Cerebellar nuclear complex (tissue), 1 donor: Measurements from ENCODE around the gene TRPT1.

Experiments used
- DNase-seq, 2 experiments: peaks; one replicate each; lab custom pipeline; 2025; lab: John Stamatoyannopoulos, UW

The TRPT1 gene

GRCh38 chr11:64207256-64208085 lies 18.5 kb downstream of the TRPT1 start:
- DNase-seq = no peak

- no peak for DNase-seq
Observed at GRCh38 chr11:64206457-64207255, 19.3 kb downstream of the TRPT1 start, which contains the start of gene FERMT3. TSS of gene FERMT3 (plus strand) at chr11:64206721. CDS start at chr11:64207365, 644 bp downstream.

- DNase-seq = peak in 1 of 2 experiments; percentile 36
Observed at GRCh38 chr11:64204464-64204989, 21.5 kb downstream of the TRPT1 start.

- DNase-seq = no peak
Observed at GRCh38 chr11:64204080-64204440, 21.9 kb downstream of the TRPT1 start.

- DNase-seq = no peak
Observed at GRCh38 chr11:64203421-64204079, 22.4 kb downstream of the TRPT1 start.

GRCh38 chr11:64202992-64203391 lies 23.0 kb downstream of the TRPT1 start:
- DNase-seq = no peak

- no peak for DNase-seq
Observed at GRCh38 chr11:64201543-64201942, 24.4 kb downstream of the TRPT1 start.

GRCh38 chr11:64198511-64198910 lies 27.5 kb downstream of the TRPT1 start:
- no peak for DNase-seq

GRCh38 chr11:64196626-64197025 lies 29.4 kb downstream of the TRPT1 start:
- no peak for DNase-seq

GRCh38 chr11:64192434-64192833 lies 33.6 kb downstream of the TRPT1 start:
- DNase-seq = no peak

- no peak for DNase-seq
Observed at GRCh38 chr11:64186492-64187165, 39.4 kb downstream of the TRPT1 start.

GRCh38 chr11:64185693-64186491 lies 40.1 kb downstream of the TRPT1 start, which contains the start of gene STIP1:
TSS of gene STIP1 (plus strand) at chr11:64186171. CDS start at chr11:64186262, 91 bp downstream.
- DNase-seq = peak; percentile 99

GRCh38 chr11:64185175-64185692 lies 40.8 kb downstream of the TRPT1 start:
- DNase-seq = no peak

GRCh38 chr11:64183890-64184289 lies 42.1 kb downstream of the TRPT1 start:
- no peak for DNase-seq

- DNase-seq = peak in 1 of 2 experiments; percentile 49
Observed at GRCh38 chr11:64181506-64182411, 44.2 kb downstream of the TRPT1 start.

GRCh38 chr11:64180891-64181290 lies 45.1 kb downstream of the TRPT1 start:
- no peak for DNase-seq

GRCh38 chr11:64178951-64179639 lies 46.9 kb downstream of the TRPT1 start:
- no peak for DNase-seq

- no peak for DNase-seq
Observed at GRCh38 chr11:64178203-64178602, 47.8 kb downstream of the TRPT1 start.

- DNase-seq = no peak
Observed at GRCh38 chr11:64176751-64177150, 49.2 kb downstream of the TRPT1 start.
